T follicular helper cell (primary cell): ENCODE measurements around the gene HES7.
"Not testable (repeated sequence)": the region's sequence is repeated elsewhere in the genome, so short reads cannot be mapped to it uniquely, and the experiment has no call there.

Experiments used
- DNase-seq: peaks from one replicate; pipeline ENCODE4 v3.0.0-alpha.2; 2020; ENCODE audit warnings: low read depth

HES7 gene

GRCh38 chr17:8122422-8122923, 1.4 kb downstream of the HES7 start:
- no peak for DNase-seq

GRCh38 chr17:8121681-8122421, 2.1 kb downstream of the HES7 start:
- no peak for DNase-seq

GRCh38 chr17:8121407-8121680, 2.6 kb downstream of the HES7 start:
- no peak for DNase-seq

- DNase-seq = peak; percentile 35
Observed at GRCh38 chr17:8120520-8121406, 3.1 kb downstream of the HES7 start.

- DNase-seq = peak; percentile 66
Observed at GRCh38 chr17:8119581-8120519, 4.1 kb downstream of the HES7 start.

GRCh38 chr17:8118769-8119580, 4.9 kb downstream of the HES7 start:
- peak; percentile 77 for DNase-seq

- DNase-seq = no peak
Observed at GRCh38 chr17:8117980-8118768, 5.7 kb downstream of the HES7 start, which contains the start of gene ALOXE3. ALOXE3 (minus strand) TSS chr17:8118514; CDS start chr17:8117990, 524 bp downstream.

GRCh38 chr17:8117367-8117979, 6.4 kb downstream of the HES7 start:
- DNase-seq = no peak

GRCh38 chr17:8116776-8117175, 7.1 kb downstream of the HES7 start:
- no peak for DNase-seq

- DNase-seq = no peak
Observed at GRCh38 chr17:8110907-8111306, 13.0 kb downstream of the HES7 start.

GRCh38 chr17:8110456-8110804, 13.5 kb downstream of the HES7 start:
- DNase-seq = no peak

GRCh38 chr17:8109661-8110455, 14.0 kb downstream of the HES7 start:
- peak; percentile 77 for DNase-seq

GRCh38 chr17:8108972-8109660, 14.8 kb downstream of the HES7 start:
- no peak for DNase-seq

GRCh38 chr17:8106980-8107379, 16.9 kb downstream of the HES7 start:
- not testable (repeated sequence) for DNase-seq

- DNase-seq = no peak
Observed at GRCh38 chr17:8105957-8106398, 17.9 kb downstream of the HES7 start.

- no peak for DNase-seq
Observed at GRCh38 chr17:8104911-8105310, 19.0 kb downstream of the HES7 start.

GRCh38 chr17:8103549-8103948, 20.4 kb downstream of the HES7 start:
- DNase-seq = no peak

GRCh38 chr17:8101721-8102120, 22.2 kb downstream of the HES7 start:
- DNase-seq = no peak
